Measurements from ENCODE around the gene PPM1H. TPM values are rescaled to one million over a fixed set of nuclear protein-coding genes. Genes with fewer than 3 reads are reported as not detected.

Gene PPM1H
- total RNA-seq, 3 donors from 2014 or later (not counting 1 experiment from before 2014, with no cell fraction given), result 0.18 to 2.1 (median 0.40) TPM

GRCh38 chr12:62771828-62772227 lies 163.1 kb downstream of the PPM1H start:
- no peaks in the 10 kb centered on the region for H3K27me3 Mint-ChIP-seq (ENCODE audit: low read depth in 2 of 2)

GRCh38 chr12:62770381-62770780 lies 164.6 kb downstream of the PPM1H start:
- H3K27me3 ChIP-seq (ENCODE audit: control insufficient read depth, insufficient read depth, low read length), result no peaks in the 10 kb centered on the region
- DNase-seq (no peak), ATAC-seq (no peak)
- H3K36me3 Mint-ChIP-seq, result no peaks in the 10 kb centered on the region
- 87% methylated on average over 2 of the region's 2 CpGs for WGBS (ENCODE audit: insufficient coverage)
- H3K9me3 Mint-ChIP-seq, result no peaks in the 10 kb centered on the region
- H3K4me1 Mint-ChIP-seq, result no peaks in the 10 kb centered on the region
- H3K27me3 Mint-ChIP-seq (ENCODE audit: low read depth in 2 of 2), result no peaks in the 10 kb centered on the region
- no peaks in the 10 kb centered on the region for H3K9me3 ChIP-seq (ENCODE audit: control insufficient read depth, insufficient read depth, low read length)
- no peak overlapping the region for H3K4me3 Mint-ChIP-seq
- no peak overlapping the region for H3K27ac ChIP-seq (ENCODE audit: low read length)
- H3K36me3 ChIP-seq (ENCODE audit: control insufficient read depth, insufficient read depth, low read length), result no peaks in the 10 kb centered on the region
- H3K27ac Mint-ChIP-seq, result no peak overlapping the region
- no peak for TF ChIP-seq CTCF (IDR thresholded peaks at IDR 0.05)
- no peak overlapping the region for H3K4me3 ChIP-seq (ENCODE audit: low read length)
- H3K4me1 ChIP-seq (ENCODE audit: control insufficient read depth, insufficient read depth, low read length), result no peaks in the 10 kb centered on the region
- intact Hi-C loops (cut with micrococcal nuclease), result no loop called here

More at GRCh38 chr12:62771828-62772227, 163.1 kb downstream of the PPM1H start:
- Mint-ChIP-seq H3K36me3 (no peaks in the 10 kb centered on the region), H3K9me3 (no peaks in the 10 kb centered on the region), H3K4me1 (no peaks in the 10 kb centered on the region), H3K4me3 (no peak overlapping the region), H3K27ac (no peak overlapping the region)
- no peak for TF ChIP-seq CTCF (IDR thresholded peaks at IDR 0.05)
- DNase-seq, result no peak
- no peak for ATAC-seq
- H3K4me1 ChIP-seq (ENCODE audit: control insufficient read depth, insufficient read depth, low read length), result no peaks in the 10 kb centered on the region
- H3K27me3 ChIP-seq (ENCODE audit: control insufficient read depth, insufficient read depth, low read length), result no peaks in the 10 kb centered on the region
- 86% methylated on average over 1 of the region's 2 CpGs for WGBS (ENCODE audit: insufficient coverage)
- intact Hi-C loops (cut with micrococcal nuclease), result no loop called here
- no peak overlapping the region for H3K27ac ChIP-seq (ENCODE audit: low read length)
- no peaks in the 10 kb centered on the region for H3K36me3 ChIP-seq (ENCODE audit: control insufficient read depth, insufficient read depth, low read length)
- no peaks in the 10 kb centered on the region for H3K9me3 ChIP-seq (ENCODE audit: control insufficient read depth, insufficient read depth, low read length)
- H3K4me3 ChIP-seq (ENCODE audit: low read length), result no peak overlapping the region

GRCh38 chr12:62769076-62769619 lies 165.8 kb downstream of the PPM1H start:
- no peaks in the 10 kb centered on the region for H3K9me3 ChIP-seq (ENCODE audit: control insufficient read depth, insufficient read depth, low read length)
- Mint-ChIP-seq H3K4me3 (no peak overlapping the region), H3K27me3 (ENCODE audit: low read depth in 2 of 2) (no peaks in the 10 kb centered on the region), H3K4me1 (no peaks in the 10 kb centered on the region), H3K9me3 (no peaks in the 10 kb centered on the region), H3K27ac (no peak overlapping the region), H3K36me3 (no peaks in the 10 kb centered on the region)
- H3K4me3 ChIP-seq (ENCODE audit: low read length), result no peak overlapping the region
- WGBS (ENCODE audit: insufficient coverage), result 97% methylated on average over 3 of the region's 3 CpGs
- TF ChIP-seq CTCF (IDR thresholded peaks at IDR 0.05), result no peak
- ATAC-seq (no peak), DNase-seq (no peak)
- H3K27me3 ChIP-seq (ENCODE audit: control insufficient read depth, insufficient read depth, low read length), result no peaks in the 10 kb centered on the region
- intact Hi-C loops (cut with micrococcal nuclease), result no loop called here
- H3K4me1 ChIP-seq (ENCODE audit: control insufficient read depth, insufficient read depth, low read length), result no peaks in the 10 kb centered on the region
- H3K27ac ChIP-seq (ENCODE audit: low read length), result no peak overlapping the region
- no peaks in the 10 kb centered on the region for H3K36me3 ChIP-seq (ENCODE audit: control insufficient read depth, insufficient read depth, low read length)

GRCh38 chr12:62767946-62768345 lies 167.0 kb downstream of the PPM1H start:
- Histone ChIP-seq H3K4me1 (ENCODE audit: control insufficient read depth, insufficient read depth, low read length) (no peaks in the 10 kb centered on the region), H3K36me3 (ENCODE audit: control insufficient read depth, insufficient read depth, low read length) (no peaks in the 10 kb centered on the region), H3K27ac (ENCODE audit: low read length) (no peak overlapping the region), H3K4me3 (ENCODE audit: low read length) (no peak overlapping the region), H3K27me3 (ENCODE audit: control insufficient read depth, insufficient read depth, low read length) (no peaks in the 10 kb centered on the region), H3K9me3 (ENCODE audit: control insufficient read depth, insufficient read depth, low read length) (no peaks in the 10 kb centered on the region)
- DNase-seq, result no peak
- Mint-ChIP-seq H3K4me3 (no peak overlapping the region), H3K27ac (no peak overlapping the region), H3K4me1 (no peaks in the 10 kb centered on the region), H3K9me3 (no peaks in the 10 kb centered on the region), H3K27me3 (ENCODE audit: low read depth in 2 of 2) (no peaks in the 10 kb centered on the region), H3K36me3 (no peaks in the 10 kb centered on the region)
- 66% methylated on average over 4 of the region's 4 CpGs for WGBS (ENCODE audit: insufficient coverage)
- no peak for ATAC-seq
- intact Hi-C loops (cut with micrococcal nuclease), result no loop called here
- no peak for TF ChIP-seq CTCF (IDR thresholded peaks at IDR 0.05)
